Measurements from ENCODE around the gene PKIG.

PKIG gene

DNA sequence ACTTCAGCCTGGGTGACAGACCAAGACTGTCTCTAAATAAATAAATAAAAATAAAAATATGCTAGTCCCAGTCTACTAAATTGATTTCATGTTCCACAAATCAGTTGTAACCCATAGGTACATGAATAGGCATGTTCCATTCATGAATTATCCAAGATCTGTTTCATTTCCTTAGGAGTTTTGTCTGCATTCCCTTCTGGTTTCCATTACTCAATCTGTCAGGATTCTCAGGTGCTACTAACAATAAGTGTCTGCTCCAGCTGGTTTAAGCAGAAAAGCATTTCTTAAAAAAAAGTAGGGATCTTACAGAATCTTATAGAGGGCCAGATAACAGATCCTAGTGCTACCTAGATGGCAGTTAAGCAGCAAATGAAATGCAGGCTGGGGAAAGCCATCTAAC lies 15.6 kb upstream of the PKIG start:
- TF ChIP-seq POLR2A (IDR thresholded peaks at IDR 0.05; ENCODE audit: low read depth, low read length) (no peak), POU2F2 (IDR thresholded peaks at IDR 0.05; ENCODE audit: low read depth, low read length) (no peak), PAX5 (IDR thresholded peaks at IDR 0.05; ENCODE audit: insufficient read depth, low read length, severe bottlenecking) (no peak), POLR2AphosphoS5 (IDR thresholded peaks at IDR 0.05; ENCODE audit: low read depth, low read length) (no peak), TAF1 (IDR thresholded peaks at IDR 0.05; ENCODE audit: low read depth, low read length) (no peak), SPI1 (IDR thresholded peaks at IDR 0.05; ENCODE audit: low read depth, low read length) (no peak)
- no peak for FAIRE-seq

DNA sequence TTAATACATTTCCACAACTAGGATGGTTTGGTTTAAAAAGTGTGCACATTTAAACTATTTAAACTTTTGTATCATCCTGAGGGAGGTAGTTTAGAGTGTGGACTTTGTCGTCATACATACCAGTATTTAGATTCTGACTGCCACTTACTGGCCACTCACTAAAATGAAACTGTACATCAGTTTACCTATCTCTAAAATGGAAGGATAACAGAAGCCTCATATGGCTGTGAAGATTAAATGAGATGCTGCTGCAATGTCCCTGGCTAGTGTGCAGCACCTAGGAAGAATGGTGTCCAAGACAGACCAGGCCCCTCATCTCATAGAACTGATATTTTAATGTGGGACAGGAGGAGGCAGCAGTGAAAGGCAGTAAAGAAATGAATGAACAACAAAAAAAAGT lies 12.0 kb upstream of the PKIG start:
- no peak for FAIRE-seq

More for the DNA sequence above, 15.6 kb upstream of the PKIG start:
- no peak for DNase-seq (ENCODE audit: insufficient read length, low spot score)

DNA sequence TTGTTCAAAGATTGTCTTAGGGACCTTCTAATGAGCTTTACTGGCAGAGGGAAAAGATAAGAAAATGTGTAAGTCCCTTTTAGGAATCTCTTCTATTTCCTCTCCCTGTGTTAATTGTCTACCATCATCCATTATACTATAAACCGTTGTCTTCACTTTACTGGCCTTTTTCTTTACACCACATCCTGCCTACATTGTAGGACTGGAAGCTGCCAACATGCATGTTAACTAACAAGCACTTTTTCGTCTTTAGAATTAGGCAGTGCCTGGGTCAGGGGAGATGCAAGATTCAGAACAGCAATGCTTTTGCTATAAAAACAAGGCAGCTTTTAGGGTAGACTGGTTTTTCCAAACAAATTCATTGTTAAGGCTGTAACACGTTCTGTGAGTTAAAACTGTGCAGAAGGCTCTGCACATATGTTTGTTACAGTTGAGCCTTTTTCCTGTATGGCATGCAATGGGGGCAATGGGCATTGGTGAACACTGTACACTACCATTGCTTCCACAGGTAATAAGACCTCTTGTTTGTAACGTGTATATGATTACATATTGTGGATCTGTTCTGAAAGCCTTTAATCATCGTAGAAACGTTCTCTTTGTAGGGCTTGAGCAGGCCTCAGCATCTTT lies 10.9 kb upstream of the PKIG start:
- FAIRE-seq (no peak), DNase-seq (ENCODE audit: insufficient read length, low spot score) (no peak)
- TF ChIP-seq SPI1 (IDR thresholded peaks at IDR 0.05; ENCODE audit: low read depth, low read length) (no peak), POLR2AphosphoS5 (IDR thresholded peaks at IDR 0.05; ENCODE audit: low read depth, low read length) (no peak), PAX5 (IDR thresholded peaks at IDR 0.05; ENCODE audit: insufficient read depth, low read length, severe bottlenecking) (no peak), POLR2A (IDR thresholded peaks at IDR 0.05; ENCODE audit: low read depth, low read length) (no peak), POU2F2 (IDR thresholded peaks at IDR 0.05; ENCODE audit: low read depth, low read length) (no peak), TAF1 (IDR thresholded peaks at IDR 0.05; ENCODE audit: low read depth, low read length) (no peak)

More for the DNA sequence above, 12.0 kb upstream of the PKIG start:
- TF ChIP-seq POLR2A (IDR thresholded peaks at IDR 0.05; ENCODE audit: low read depth, low read length): no peak
- TF ChIP-seq POU2F2 (IDR thresholded peaks at IDR 0.05; ENCODE audit: low read depth, low read length): no peak
- TF ChIP-seq TAF1 (IDR thresholded peaks at IDR 0.05; ENCODE audit: low read depth, low read length): no peak
- TF ChIP-seq SPI1 (IDR thresholded peaks at IDR 0.05; ENCODE audit: low read depth, low read length): no peak
- TF ChIP-seq POLR2AphosphoS5 (IDR thresholded peaks at IDR 0.05; ENCODE audit: low read depth, low read length): no peak
- TF ChIP-seq PAX5 (IDR thresholded peaks at IDR 0.05; ENCODE audit: insufficient read depth, low read length, severe bottlenecking): no peak
- no peak for DNase-seq (ENCODE audit: insufficient read length, low spot score)

DNA sequence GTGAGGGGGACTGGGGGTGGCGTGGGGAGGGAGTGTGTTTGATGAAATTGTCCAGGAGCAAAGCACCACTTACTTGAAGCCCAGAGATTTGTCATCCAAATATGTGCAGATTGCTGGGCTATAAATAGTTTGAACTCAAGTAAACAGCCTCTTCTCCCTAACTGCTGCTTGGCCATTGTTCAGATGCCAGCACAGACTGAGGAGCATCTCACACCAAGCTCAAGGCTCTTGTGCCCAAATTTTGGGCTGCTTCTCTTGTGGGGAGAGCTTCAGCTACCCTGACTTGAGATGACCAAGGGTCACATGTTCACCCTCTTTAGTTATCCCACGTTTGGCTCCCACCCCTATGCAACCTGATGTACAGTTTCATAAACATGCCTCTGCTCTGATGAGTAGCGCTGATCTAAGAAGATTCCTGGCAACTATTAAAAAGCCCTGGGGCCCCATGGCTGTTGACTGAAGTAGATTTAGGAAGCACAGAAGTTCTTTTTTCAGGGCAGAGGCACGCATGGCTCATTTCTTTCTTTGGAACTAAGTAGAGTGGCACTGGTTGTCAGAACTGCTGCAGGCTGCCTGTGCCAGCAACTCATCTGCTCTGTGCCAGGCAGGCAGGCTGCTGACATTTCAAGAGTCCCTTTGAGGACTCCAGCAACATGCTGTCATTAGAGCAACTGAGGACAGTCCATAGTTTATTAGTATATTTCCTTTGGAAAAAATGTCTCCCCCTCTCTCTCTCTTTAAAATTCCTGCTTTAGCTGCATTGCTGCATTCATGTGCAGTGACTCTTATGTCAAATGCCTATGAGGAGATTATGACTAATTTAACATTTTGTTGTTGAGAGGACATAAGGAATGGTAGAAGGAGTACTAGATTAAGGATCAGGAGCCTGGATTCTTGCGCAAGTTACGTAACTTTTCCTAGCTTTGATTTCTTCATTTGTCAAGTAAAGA lies 9.6 kb upstream of the PKIG start:
- DNase-seq (ENCODE audit: insufficient read length, low spot score): no peak

GRCh38 chr20:44573501-44573869 lies 8.9 kb upstream of the PKIG start:
- DNase-seq (ENCODE audit: insufficient read length, low spot score) (no peak), FAIRE-seq (no peak)
- TF ChIP-seq SPI1 (IDR thresholded peaks at IDR 0.05; ENCODE audit: low read depth, low read length) (no peak), POLR2A (IDR thresholded peaks at IDR 0.05; ENCODE audit: low read depth, low read length) (no peak), POLR2AphosphoS5 (IDR thresholded peaks at IDR 0.05; ENCODE audit: low read depth, low read length) (no peak), TAF1 (IDR thresholded peaks at IDR 0.05; ENCODE audit: low read depth, low read length) (no peak), PAX5 (IDR thresholded peaks at IDR 0.05; ENCODE audit: insufficient read depth, low read length, severe bottlenecking) (no peak), POU2F2 (IDR thresholded peaks at IDR 0.05; ENCODE audit: low read depth, low read length) (no peak)

More for the DNA sequence above, 9.6 kb upstream of the PKIG start:
- FAIRE-seq: no peak
- TF ChIP-seq SPI1 (IDR thresholded peaks at IDR 0.05; ENCODE audit: low read depth, low read length) (no peak), PAX5 (IDR thresholded peaks at IDR 0.05; ENCODE audit: insufficient read depth, low read length, severe bottlenecking) (no peak), POLR2A (IDR thresholded peaks at IDR 0.05; ENCODE audit: low read depth, low read length) (no peak), TAF1 (IDR thresholded peaks at IDR 0.05; ENCODE audit: low read depth, low read length) (no peak), POLR2AphosphoS5 (IDR thresholded peaks at IDR 0.05; ENCODE audit: low read depth, low read length) (no peak), POU2F2 (IDR thresholded peaks at IDR 0.05; ENCODE audit: low read depth, low read length) (no peak)

DNA sequence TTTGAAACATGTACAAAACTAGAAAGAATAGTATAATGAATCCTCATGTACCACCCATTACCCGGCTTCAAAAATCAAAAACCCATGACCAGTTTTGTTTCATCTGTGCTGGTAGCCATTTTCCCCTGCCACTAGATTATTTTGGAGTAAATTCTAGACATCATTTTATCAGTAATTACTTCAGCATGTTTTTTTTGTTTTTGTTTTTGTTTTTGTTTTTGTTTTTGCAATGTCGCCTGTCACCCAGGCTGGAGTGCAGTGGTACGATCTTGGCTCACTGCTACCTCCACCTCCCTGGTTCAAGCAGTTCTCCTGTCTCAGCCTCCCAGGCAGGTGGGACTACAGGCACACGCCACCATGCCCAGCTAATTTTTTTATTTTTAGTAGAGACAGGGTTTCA lies 8.0 kb upstream of the PKIG start:
- no peak for FAIRE-seq
- no peak for DNase-seq (ENCODE audit: insufficient read length, low spot score)
- no peak for TF ChIP-seq POU2F2 (IDR thresholded peaks at IDR 0.05; ENCODE audit: low read depth, low read length)
- no peak for TF ChIP-seq POLR2A (IDR thresholded peaks at IDR 0.05; ENCODE audit: low read depth, low read length)
- no peak for TF ChIP-seq SPI1 (IDR thresholded peaks at IDR 0.05; ENCODE audit: low read depth, low read length)
- no peak for TF ChIP-seq POLR2AphosphoS5 (IDR thresholded peaks at IDR 0.05; ENCODE audit: low read depth, low read length)
- no peak for TF ChIP-seq TAF1 (IDR thresholded peaks at IDR 0.05; ENCODE audit: low read depth, low read length)

GRCh38 chr20:44576297-44576696 lies 6.1 kb upstream of the PKIG start:
- no peak for DNase-seq (ENCODE audit: insufficient read length, low spot score)
- FAIRE-seq: no peak
- TF ChIP-seq TAF1 (IDR thresholded peaks at IDR 0.05; ENCODE audit: low read depth, low read length) (no peak), SPI1 (IDR thresholded peaks at IDR 0.05; ENCODE audit: low read depth, low read length) (no peak), POLR2AphosphoS5 (IDR thresholded peaks at IDR 0.05; ENCODE audit: low read depth, low read length) (no peak), POLR2A (IDR thresholded peaks at IDR 0.05; ENCODE audit: low read depth, low read length) (no peak), PAX5 (IDR thresholded peaks at IDR 0.05; ENCODE audit: insufficient read depth, low read length, severe bottlenecking) (no peak), POU2F2 (IDR thresholded peaks at IDR 0.05; ENCODE audit: low read depth, low read length) (no peak)

- TF ChIP-seq SPI1 (IDR thresholded peaks at IDR 0.05; ENCODE audit: low read depth, low read length): peak; percentile 50; the same call in 1 of the 2 replicates
- TF ChIP-seq POLR2A (IDR thresholded peaks at IDR 0.05; ENCODE audit: low read depth, low read length): no peak
- FAIRE-seq (no peak), DNase-seq (ENCODE audit: insufficient read length, low spot score) (no peak)
These were observed 2.9 kb upstream of the PKIG start for GRCh38 chr20:44579313-44580081.

Data from GM12891 (cell line).